ENCODE data around the gene PTPRN2. TPM values are rescaled to one million over a fixed set of nuclear protein-coding genes. Genes with fewer than 3 reads are reported as not detected.
"Not testable (repeated sequence)": the region's sequence is repeated elsewhere in the genome, so short reads cannot be mapped to it uniquely, and the experiment has no call there.

PTPRN2 gene
- total RNA-seq, 1 experiment from 2014 or later = 2.1 TPM

DNA sequence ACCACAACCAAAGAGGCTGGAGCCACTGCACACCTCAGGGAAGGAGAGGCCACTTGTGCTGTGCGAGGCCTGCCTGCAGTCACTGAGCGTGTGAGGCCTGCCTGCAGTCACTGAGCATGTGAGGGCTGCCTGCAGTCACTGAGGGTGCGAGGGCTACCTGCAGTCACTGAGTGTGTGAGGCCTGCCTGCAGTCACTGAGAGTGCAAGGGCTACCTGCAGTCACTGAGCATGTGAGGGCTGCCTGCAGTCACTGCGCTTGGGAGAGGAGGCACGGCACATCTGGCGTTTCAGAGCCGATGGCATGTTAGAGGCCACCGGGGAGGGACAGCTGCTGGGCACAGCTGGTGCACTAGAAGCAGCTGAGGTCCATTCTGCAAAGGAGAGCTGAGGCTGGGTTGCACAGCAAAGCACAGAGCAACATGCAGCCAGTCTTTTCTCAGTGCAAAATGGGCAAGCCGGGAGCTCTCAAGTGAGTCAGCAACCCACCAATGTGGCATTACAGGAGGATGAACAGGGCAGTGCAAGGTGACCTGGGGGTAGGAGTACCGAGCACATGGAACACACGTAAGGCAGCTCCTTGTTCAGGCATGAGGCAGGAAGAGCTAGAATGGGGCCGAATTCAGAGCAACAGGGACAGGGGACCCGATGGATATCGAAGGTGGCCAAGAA, 540.1 kb downstream of the PTPRN2 start:
- ChIA-PET RAD21 (ENCODE audit: low non-redundant PET in 1 of 2, low total read pairs in 2 of 2, uncharacterized antibody in 2 of 2, unreplicated experiment in 2 of 2) (no interaction called here), CTCF (no interaction called here), POLR2A (no interaction called here)
- H3K4me1 ChIP-seq (ENCODE audit: control insufficient read depth in 1 of 2, insufficient read depth in 2 of 2, low read length in 2 of 2) = no peaks in the 10 kb centered on the region
- H4K20me1 ChIP-seq (ENCODE audit: insufficient read depth) = no peaks in the 10 kb centered on the region
- no peak for DNase-seq (ENCODE audit: low read depth, low spot score)
- TF ChIP-seq SP1 (IDR thresholded peaks at IDR 0.05; ENCODE audit: low read depth) (no peak), ATF3 (IDR thresholded peaks at IDR 0.05) (no peak), REST (IDR thresholded peaks at IDR 0.05; ENCODE audit: low read depth) (no peak), FOSL1 (IDR thresholded peaks at IDR 0.05; ENCODE audit: low read depth) (no peak), POLR2A (IDR thresholded peaks at IDR 0.05; ENCODE audit: borderline replicate concordance, extremely low read depth, insufficient read depth, insufficient read length) (no peak)
- H3K9me2 ChIP-seq (ENCODE audit: insufficient read depth) = no peaks in the 10 kb centered on the region
- no TSS peak for BruUV-seq (replicated peaks)
- no peak overlapping the region for H3K9ac ChIP-seq (ENCODE audit: low read length)
- peaks cover 8% of the 10 kb centered on the region for H3K27me3 ChIP-seq (ENCODE audit: insufficient read depth, low read length)
- intact Hi-C loops (cut with micrococcal nuclease) = no loop called here
- ATAC-seq = no peak
- H3K9me3 ChIP-seq (ENCODE audit: control insufficient read depth in 1 of 2, insufficient read depth in 1 of 2, low read depth in 1 of 2, low read length in 2 of 2) = no peaks in the 10 kb centered on the region
- H3K36me3 ChIP-seq (ENCODE audit: control insufficient read depth in 1 of 2, insufficient read depth in 2 of 2, low read length in 2 of 2) = no peaks in the 10 kb centered on the region
- no peak overlapping the region for H3K4me3 ChIP-seq (replicated peaks in 1 of 2; ENCODE audit: low read depth in 1 of 2, low read length in 2 of 2)
- H3K4me2 ChIP-seq (ENCODE audit: low read length) = no peak overlapping the region
- H3K27ac ChIP-seq (ENCODE audit: low read depth, low read length) = no peak overlapping the region
- no peak overlapping the region for H2AFZ ChIP-seq (ENCODE audit: low read depth, low read length, poor library complexity, severe bottlenecking)
- no peaks in the 10 kb centered on the region for H3K79me2 ChIP-seq (ENCODE audit: insufficient read depth, low read length)

DNA sequence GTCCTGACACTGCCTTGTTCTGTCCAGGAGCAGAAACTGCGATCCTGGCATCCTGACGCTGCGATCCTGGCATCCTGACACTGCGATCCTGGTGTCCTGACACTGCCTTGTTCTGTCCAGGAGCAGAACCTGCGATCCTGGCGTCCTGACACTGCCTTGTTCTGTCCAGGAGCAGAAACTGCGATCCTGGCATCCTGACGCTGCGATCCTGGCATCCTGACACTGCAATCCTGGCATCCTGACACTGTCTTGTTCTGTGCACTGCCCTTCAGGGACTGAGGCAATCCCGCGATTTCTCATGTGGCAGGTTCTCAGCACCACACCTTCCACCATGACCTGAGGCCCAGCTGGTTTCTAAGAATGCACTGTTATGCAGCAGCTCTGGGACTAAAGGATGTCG, 541.4 kb downstream of the PTPRN2 start:
- CTCF ChIA-PET; H3K79me2 ChIP-seq (ENCODE audit: insufficient read depth, low read length); H3K9me2 ChIP-seq (ENCODE audit: insufficient read depth); H4K20me1 ChIP-seq (ENCODE audit: insufficient read depth); H3K36me3 ChIP-seq (ENCODE audit: control insufficient read depth in 1 of 2, insufficient read depth in 2 of 2, low read length in 2 of 2); H3K27me3 ChIP-seq (ENCODE audit: insufficient read depth, low read length); H3K4me1 ChIP-seq (ENCODE audit: control insufficient read depth in 1 of 2, insufficient read depth in 2 of 2, low read length in 2 of 2); H3K27ac ChIP-seq (ENCODE audit: low read depth, low read length); H3K9me3 ChIP-seq (ENCODE audit: control insufficient read depth in 1 of 2, insufficient read depth in 1 of 2, low read depth in 1 of 2, low read length in 2 of 2); DNase-seq (ENCODE audit: low read depth, low spot score); ATAC-seq; RAD21 ChIA-PET (ENCODE audit: low non-redundant PET in 1 of 2, low total read pairs in 2 of 2, uncharacterized antibody in 2 of 2, unreplicated experiment in 2 of 2); H3K4me3 ChIP-seq (replicated peaks in 1 of 2; ENCODE audit: low read depth in 1 of 2, low read length in 2 of 2); intact Hi-C loops (cut with micrococcal nuclease); POLR2A ChIA-PET; H3K4me2 ChIP-seq (ENCODE audit: low read length); BruUV-seq (replicated peaks); H3K9ac ChIP-seq (ENCODE audit: low read length); H2AFZ ChIP-seq (ENCODE audit: low read depth, low read length, poor library complexity, severe bottlenecking): not testable (repeated sequence)
